ENCODE results near the gene EDN2. TPM values are rescaled to one million over a fixed set of nuclear protein-coding genes. Genes with fewer than 3 reads are reported as not detected.

Gene EDN2
- total and polyA plus RNA-seq, 2 donors = 0.32 to 0.44 TPM

GRCh38 chr1:41465741-41466140, 18.7 kb downstream of the EDN2 start:
- Histone ChIP-seq H3K4me3 (ENCODE audit: low read depth, low read length) (no peak overlapping the region), H3K4me1 (ENCODE audit: insufficient read depth) (peaks cover 2% of the 10 kb centered on the region), H3K36me3 (ENCODE audit: insufficient read depth) (no peaks in the 10 kb centered on the region), H3K27ac (ENCODE audit: low read depth) (no peak overlapping the region)
- WGBS = 95% methylated on average over 1 of the region's 1 CpG
- no peak for DNase-seq (ENCODE audit: extremely low spot score)

- DNase-seq (ENCODE audit: extremely low spot score) = no peak
- Histone ChIP-seq H3K27ac (ENCODE audit: low read depth) (no peak overlapping the region), H3K4me1 (ENCODE audit: insufficient read depth) (peaks cover 2% of the 10 kb centered on the region), H3K36me3 (ENCODE audit: insufficient read depth) (no peaks in the 10 kb centered on the region), H3K4me3 (ENCODE audit: low read depth, low read length) (no peak overlapping the region)
- 92% methylated on average over 7 of the region's 7 CpGs for WGBS
Observed at GRCh38 chr1:41464885-41465284, 19.6 kb downstream of the EDN2 start.

- no peaks in the 10 kb centered on the region for H3K36me3 ChIP-seq (ENCODE audit: insufficient read depth)
- H3K27ac ChIP-seq (ENCODE audit: low read depth) = no peak overlapping the region
- DNase-seq (ENCODE audit: extremely low spot score) = no peak
- peaks cover 2% of the 10 kb centered on the region for H3K4me1 ChIP-seq (ENCODE audit: insufficient read depth)
- 88% methylated on average over 2 of the region's 2 CpGs for WGBS
- H3K4me3 ChIP-seq (ENCODE audit: low read depth, low read length) = no peak overlapping the region
Observed at GRCh38 chr1:41463516-41463915, 21.0 kb downstream of the EDN2 start.

- no peak overlapping the region for H3K27ac ChIP-seq (ENCODE audit: low read depth)
- no peak for DNase-seq (ENCODE audit: extremely low spot score)
- no peaks in the 10 kb centered on the region for H3K36me3 ChIP-seq (ENCODE audit: insufficient read depth)
- 95% methylated on average over 2 of the region's 2 CpGs for WGBS
- H3K4me3 ChIP-seq (ENCODE audit: low read depth, low read length) = no peak overlapping the region
- H3K4me1 ChIP-seq (ENCODE audit: insufficient read depth) = peaks cover 2% of the 10 kb centered on the region
Observed at GRCh38 chr1:41462680-41463004, 21.8 kb downstream of the EDN2 start.

GRCh38 chr1:41461790-41462679, 22.4 kb downstream of the EDN2 start:
- WGBS = 60% methylated on average over 4 of the region's 4 CpGs
- DNase-seq (ENCODE audit: extremely low spot score) = no peak
- H3K36me3 ChIP-seq (ENCODE audit: insufficient read depth) = no peaks in the 10 kb centered on the region
- H3K4me1 ChIP-seq (ENCODE audit: insufficient read depth) = peaks cover 2% of the 10 kb centered on the region
- H3K27ac ChIP-seq (ENCODE audit: low read depth) = no peak overlapping the region
- H3K4me3 ChIP-seq (ENCODE audit: low read depth, low read length) = no peak overlapping the region

- Histone ChIP-seq H3K36me3 (ENCODE audit: insufficient read depth) (no peaks in the 10 kb centered on the region), H3K4me3 (ENCODE audit: low read depth, low read length) (no peak overlapping the region), H3K4me1 (ENCODE audit: insufficient read depth) (peaks cover 1% of the 10 kb centered on the region), H3K27ac (ENCODE audit: low read depth) (no peak overlapping the region)
- WGBS = 79% methylated on average over 10 of the region's 10 CpGs
- no peak for DNase-seq (ENCODE audit: extremely low spot score)
Observed at GRCh38 chr1:41456847-41457540, 27.5 kb downstream of the EDN2 start.

- no peaks in the 10 kb centered on the region for H3K4me1 ChIP-seq (ENCODE audit: insufficient read depth)
- H3K27ac ChIP-seq (ENCODE audit: low read depth) = no peak overlapping the region
- 78% methylated on average over 8 of the region's 8 CpGs for WGBS
- DNase-seq (ENCODE audit: extremely low spot score) = no peak
- H3K4me3 ChIP-seq (ENCODE audit: low read depth, low read length) = no peak overlapping the region
- H3K36me3 ChIP-seq (ENCODE audit: insufficient read depth) = no peaks in the 10 kb centered on the region
Observed at GRCh38 chr1:41455479-41456332, 28.8 kb downstream of the EDN2 start.

- Histone ChIP-seq H3K4me3 (ENCODE audit: low read depth, low read length) (no peak overlapping the region), H3K36me3 (ENCODE audit: insufficient read depth) (no peaks in the 10 kb centered on the region), H3K27ac (ENCODE audit: low read depth) (no peak overlapping the region), H3K4me1 (ENCODE audit: insufficient read depth) (no peaks in the 10 kb centered on the region)
- no peak for DNase-seq (ENCODE audit: extremely low spot score)
- WGBS = 71% methylated on average over 6 of the region's 6 CpGs
Observed at GRCh38 chr1:41454406-41454805, 30.1 kb downstream of the EDN2 start.

GRCh38 chr1:41452704-41453290, 31.7 kb downstream of the EDN2 start:
- no peak overlapping the region for H3K27ac ChIP-seq (ENCODE audit: low read depth)
- WGBS = 96% methylated on average over 11 of the region's 11 CpGs
- H3K36me3 ChIP-seq (ENCODE audit: insufficient read depth) = no peaks in the 10 kb centered on the region
- no peaks in the 10 kb centered on the region for H3K4me1 ChIP-seq (ENCODE audit: insufficient read depth)
- DNase-seq (ENCODE audit: extremely low spot score) = no peak
- H3K4me3 ChIP-seq (ENCODE audit: low read depth, low read length) = no peak overlapping the region

- no peak for DNase-seq (ENCODE audit: extremely low spot score)
- Histone ChIP-seq H3K36me3 (ENCODE audit: insufficient read depth) (no peaks in the 10 kb centered on the region), H3K4me3 (ENCODE audit: low read depth, low read length) (no peak overlapping the region), H3K27ac (ENCODE audit: low read depth) (no peak overlapping the region), H3K4me1 (ENCODE audit: insufficient read depth) (no peaks in the 10 kb centered on the region)
- 91% methylated on average over 9 of the region's 9 CpGs for WGBS
Observed at GRCh38 chr1:41450747-41451285, 33.7 kb downstream of the EDN2 start.

GRCh38 chr1:41449326-41449921, 35.1 kb downstream of the EDN2 start:
- Histone ChIP-seq H3K27ac (ENCODE audit: low read depth) (no peak overlapping the region), H3K4me1 (ENCODE audit: insufficient read depth) (no peaks in the 10 kb centered on the region), H3K36me3 (ENCODE audit: insufficient read depth) (no peaks in the 10 kb centered on the region), H3K4me3 (ENCODE audit: low read depth, low read length) (no peak overlapping the region)
- 86% methylated on average over 10 of the region's 10 CpGs for WGBS
- no peak for DNase-seq (ENCODE audit: extremely low spot score)

GRCh38 chr1:41448821-41449220, 35.7 kb downstream of the EDN2 start:
- no peak for DNase-seq (ENCODE audit: extremely low spot score)
- H3K4me3 ChIP-seq (ENCODE audit: low read depth, low read length) = no peak overlapping the region
- H3K4me1 ChIP-seq (ENCODE audit: insufficient read depth) = no peaks in the 10 kb centered on the region
- H3K36me3 ChIP-seq (ENCODE audit: insufficient read depth) = no peaks in the 10 kb centered on the region
- 82% methylated on average over 4 of the region's 4 CpGs for WGBS
- no peak overlapping the region for H3K27ac ChIP-seq (ENCODE audit: low read depth)

Data from urinary bladder (tissue), 4 donors.